KMS-11 (cell line): ENCODE results near the gene PRKAA1.
A peak's percentile ranks its signal among the peaks of the same experiment; 100 is the strongest.

Experiments used
- H2AFZ ChIP-seq: fragments of 200-600 bp; sonication (generic); 2 replicates; pipeline ENCODE4 v1.6.1; 2016; ENCODE audit warnings: antibody characterized with exemption, mixed run types, low read depth
- H3K27ac ChIP-seq: fragments of 200-600 bp; sonication (generic); 2 replicates; pipeline ENCODE4 v1.6.1; 2016; ENCODE audit warnings: mild to moderate bottlenecking, mixed run types
- H3K27me3 ChIP-seq: fragments of 200-600 bp; sonication (generic); 2 replicates; pipeline ENCODE4 v1.6.1; 2017; ENCODE audit warnings: mild to moderate bottlenecking, low read depth, mixed run types, moderate library complexity; ENCODE audit not compliant: insufficient read depth
- H3K36me3 ChIP-seq: fragments of 200-600 bp; sonication (generic); 2 replicates; pipeline ENCODE4 v1.6.1; 2017; ENCODE audit warnings: mild to moderate bottlenecking, mixed run types; ENCODE audit not compliant: insufficient read depth
- H3K4me1 ChIP-seq: fragments of 200-600 bp; sonication (generic); 2 replicates; pipeline ENCODE4 v1.6.1; 2016; ENCODE audit warnings: mild to moderate bottlenecking, low read depth, mixed run types; ENCODE audit not compliant: poor library complexity, severe bottlenecking
- H3K4me2 ChIP-seq: fragments of 200-600 bp; sonication (generic); 2 replicates; pipeline ENCODE4 v1.7.0; 2016; ENCODE audit warnings: mild to moderate bottlenecking, mixed run types
- H3K4me3 ChIP-seq: fragments of 200-600 bp; sonication (generic); IDR thresholded peaks from 2 replicates; pipeline ENCODE4 v1.6.1; 2017; ENCODE audit warnings: low read depth, low read length, mixed read lengths; ENCODE audit not compliant: insufficient read depth
- H3K79me2 ChIP-seq: fragments of 200-600 bp; sonication (generic); 2 replicates; pipeline ENCODE4 v1.6.1; 2016; ENCODE audit warnings: low read depth, mixed run types; ENCODE audit not compliant: insufficient read depth
- H3K9ac ChIP-seq: fragments of 200-600 bp; sonication (generic); 2 replicates; pipeline ENCODE4 v1.6.1; 2016; ENCODE audit warnings: mild to moderate bottlenecking, mixed run types
- H4K20me1 ChIP-seq: fragments of 200-600 bp; sonication (generic); 2 replicates; pipeline ENCODE4 v1.6.1; 2016; ENCODE audit warnings: mild to moderate bottlenecking, mixed run types; ENCODE audit not compliant: insufficient read depth
- TF ChIP-seq, protein P1 (sequence below): fragments of 200-600 bp; sonication (generic); conservative IDR thresholded peaks from 2 replicates; pipeline ENCODE4 v1.6.1; 2017; ENCODE audit warnings: low read depth, mild to moderate bottlenecking, antibody characterized with exemption, low read length, moderate library complexity, mixed read lengths

Gene PRKAA1

DNA sequence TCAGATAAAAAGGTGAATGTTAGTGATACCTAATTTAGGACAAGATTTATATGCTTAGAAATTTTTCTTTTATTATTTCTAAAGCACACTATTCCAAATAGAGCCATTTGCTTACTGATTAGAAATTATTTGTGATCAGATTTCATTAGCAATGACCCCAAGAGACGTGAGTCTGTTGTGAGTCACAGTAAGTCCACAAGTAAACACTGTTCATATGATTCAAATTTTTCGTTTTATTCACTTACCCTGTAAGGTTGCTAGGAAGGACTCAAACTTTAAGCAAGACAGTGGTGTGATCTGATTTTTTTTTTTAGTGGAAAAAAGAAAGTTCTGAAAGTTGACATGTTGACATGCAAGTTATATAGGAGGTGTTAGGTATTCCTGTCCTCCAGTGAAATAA is 44.2 kb upstream of the PRKAA1 start:
- H3K4me1 ChIP-seq = peaks cover 5% of the 10 kb centered on the region
- no peak overlapping the region; the same call in 1 of the 2 replicates for H3K4me2 ChIP-seq
- H4K20me1 ChIP-seq = no peaks in the 10 kb centered on the region
- no peaks in the 10 kb centered on the region for H3K79me2 ChIP-seq
- H2AFZ ChIP-seq = no peak overlapping the region
- no peak overlapping the region for H3K27ac ChIP-seq
- H3K27me3 ChIP-seq = no peaks in the 10 kb centered on the region
- H3K4me3 ChIP-seq = no peak overlapping the region
- H3K36me3 ChIP-seq = no peaks in the 10 kb centered on the region
- H3K9ac ChIP-seq = no peak overlapping the region
- TF ChIP-seq, protein P1, sequence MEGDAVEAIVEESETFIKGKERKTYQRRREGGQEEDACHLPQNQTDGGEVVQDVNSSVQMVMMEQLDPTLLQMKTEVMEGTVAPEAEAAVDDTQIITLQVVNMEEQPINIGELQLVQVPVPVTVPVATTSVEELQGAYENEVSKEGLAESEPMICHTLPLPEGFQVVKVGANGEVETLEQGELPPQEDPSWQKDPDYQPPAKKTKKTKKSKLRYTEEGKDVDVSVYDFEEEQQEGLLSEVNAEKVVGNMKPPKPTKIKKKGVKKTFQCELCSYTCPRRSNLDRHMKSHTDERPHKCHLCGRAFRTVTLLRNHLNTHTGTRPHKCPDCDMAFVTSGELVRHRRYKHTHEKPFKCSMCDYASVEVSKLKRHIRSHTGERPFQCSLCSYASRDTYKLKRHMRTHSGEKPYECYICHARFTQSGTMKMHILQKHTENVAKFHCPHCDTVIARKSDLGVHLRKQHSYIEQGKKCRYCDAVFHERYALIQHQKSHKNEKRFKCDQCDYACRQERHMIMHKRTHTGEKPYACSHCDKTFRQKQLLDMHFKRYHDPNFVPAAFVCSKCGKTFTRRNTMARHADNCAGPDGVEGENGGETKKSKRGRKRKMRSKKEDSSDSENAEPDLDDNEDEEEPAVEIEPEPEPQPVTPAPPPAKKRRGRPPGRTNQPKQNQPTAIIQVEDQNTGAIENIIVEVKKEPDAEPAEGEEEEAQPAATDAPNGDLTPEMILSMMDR = no peak

DNA sequence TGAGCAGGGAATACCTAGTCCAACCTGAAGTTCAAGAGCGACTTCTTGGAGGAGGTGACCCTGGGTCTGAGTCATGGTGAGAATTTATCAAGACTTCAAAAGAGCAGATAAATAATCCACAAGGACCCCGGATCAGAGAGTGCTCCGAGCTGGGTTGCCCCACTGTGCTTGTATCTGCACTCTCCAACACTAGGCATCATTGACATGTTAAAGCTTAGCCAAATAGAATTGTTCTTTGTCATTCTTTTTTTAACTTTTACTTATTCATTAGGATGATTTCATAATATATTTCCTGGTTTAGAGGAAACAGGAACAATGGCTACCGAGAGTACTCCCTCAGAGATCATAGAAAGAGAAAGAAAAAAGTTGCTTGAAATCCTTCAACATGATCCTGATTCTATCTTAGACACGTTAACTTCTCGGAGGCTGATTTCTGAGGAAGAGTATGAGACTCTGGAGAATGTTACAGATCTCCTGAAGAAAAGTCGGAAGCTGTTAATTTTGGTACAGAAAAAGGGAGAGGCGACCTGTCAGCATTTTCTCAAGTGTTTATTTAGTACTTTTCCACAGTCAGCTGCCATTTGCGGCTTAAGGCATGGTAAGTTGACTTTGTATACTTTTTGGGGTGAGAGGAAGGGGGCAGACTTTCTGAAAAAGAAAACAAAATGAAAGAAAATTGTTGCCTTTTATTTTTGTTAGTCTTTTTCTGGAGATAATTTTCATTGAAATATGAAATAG is 43.1 kb upstream of the PRKAA1 start, which contains the start of gene CARD6:
Gene CARD6, plus strand, starts transcription at position 300 of the 738 bp plus-strand sequence. Its CDS starts 16 bp downstream, at position 316.
- H4K20me1 ChIP-seq = no peaks in the 10 kb centered on the region
- peak within 1 kb of the TSS; percentile 66 for H2AFZ ChIP-seq
- H3K79me2 ChIP-seq = no peaks in the 10 kb centered on the region
- H3K27me3 ChIP-seq = no peaks in the 10 kb centered on the region
- no peak within 1 kb of the TSS for H3K4me3 ChIP-seq
- peak within 1 kb of the TSS; percentile 49 for H3K9ac ChIP-seq
- TF ChIP-seq, protein P1 = 0 out of 2 replicates have a peak, but pooled peaks have one; percentile 15
- H3K36me3 ChIP-seq = no peaks in the 10 kb centered on the region
- H3K4me2 ChIP-seq = peak within 1 kb of the TSS; percentile 79
- peak within 1 kb of the TSS; percentile 38; the same call in 1 of the 2 replicates for H3K27ac ChIP-seq
- peaks cover 5% of the 10 kb centered on the region for H3K4me1 ChIP-seq

DNA sequence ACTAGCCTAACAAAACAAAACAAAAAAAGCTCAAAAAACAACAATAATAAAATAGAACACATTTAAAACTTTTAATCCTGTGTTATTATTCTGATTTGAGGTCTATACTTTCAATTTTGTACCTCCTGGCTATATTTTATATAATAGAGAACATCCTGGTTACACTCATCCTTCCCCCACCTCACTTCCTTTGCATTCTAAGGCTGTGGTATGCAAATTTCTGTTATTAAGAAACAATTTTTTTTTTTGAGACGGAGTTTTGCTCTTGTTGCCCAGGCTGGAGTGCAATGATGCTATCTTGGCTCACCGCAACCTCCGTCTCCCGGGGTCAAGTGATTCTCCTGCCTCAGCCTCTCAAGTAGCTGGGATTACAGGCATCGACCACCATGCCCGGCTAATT is 39.9 kb upstream of the PRKAA1 start:
- Histone ChIP-seq H3K36me3 (peaks cover 17% of the 10 kb centered on the region), H4K20me1 (peaks cover 7% of the 10 kb centered on the region), H3K27ac (no peak overlapping the region), H3K4me3 (no peak overlapping the region), H3K27me3 (no peaks in the 10 kb centered on the region), H3K4me2 (no peak overlapping the region), H3K4me1 (peaks cover 17% of the 10 kb centered on the region), H3K79me2 (peaks cover 20% of the 10 kb centered on the region), H2AFZ (no peak overlapping the region), H3K9ac (no peak overlapping the region)
- TF ChIP-seq, protein P1 = no peak

DNA sequence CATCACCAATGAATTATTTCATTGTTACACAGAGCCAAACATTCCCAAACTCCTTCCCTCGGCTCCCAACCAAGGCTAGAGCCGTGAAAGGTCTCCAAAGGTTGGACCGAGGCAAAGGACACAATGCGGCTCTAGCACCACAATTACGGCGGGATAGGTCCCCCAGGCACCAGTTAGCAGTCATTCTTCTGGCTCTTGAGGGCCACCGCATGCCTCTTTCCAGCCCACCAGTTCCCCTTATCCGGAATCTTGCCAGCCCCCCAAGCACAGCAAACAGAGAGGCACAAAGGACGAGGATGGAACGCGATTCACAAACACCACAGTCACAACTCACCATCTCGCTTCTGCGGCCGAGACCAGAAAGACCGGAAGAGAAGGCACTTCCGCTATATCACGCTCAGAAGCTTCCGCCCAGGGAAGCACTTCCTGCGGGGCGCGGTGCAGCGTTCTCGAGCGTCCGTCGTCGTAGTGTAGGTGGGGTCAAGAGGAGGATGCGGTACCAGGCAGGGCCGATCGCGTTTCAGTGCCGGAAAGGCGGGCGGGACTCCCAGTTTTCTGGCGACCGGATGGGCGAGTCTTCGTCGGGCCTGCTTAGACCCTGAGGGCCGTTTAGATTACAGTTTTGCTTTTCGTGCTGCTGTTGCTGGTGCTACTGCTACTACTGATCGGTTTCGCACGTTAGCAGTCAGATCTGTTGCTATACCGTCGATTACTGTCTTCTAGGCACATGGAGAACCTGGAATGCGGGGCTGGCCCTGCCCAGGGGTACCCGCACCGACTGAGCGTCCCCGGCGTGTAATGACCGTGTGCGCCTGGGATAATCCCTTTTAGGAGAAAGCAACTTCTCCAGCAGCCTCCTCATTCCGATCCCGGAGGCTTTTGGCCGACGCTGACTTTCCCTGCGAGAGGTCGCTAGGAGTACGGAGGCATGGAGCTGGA is 36.9 kb upstream of the PRKAA1 start, which contains the start of gene RPL37:
Gene RPL37, minus strand, starts transcription at position 374 of the 939 bp plus-strand sequence. Its CDS starts 37 bp downstream, at position 337.
- peak within 1 kb of the TSS; percentile 97 for H3K4me2 ChIP-seq
- TF ChIP-seq, protein P1 = no peak
- peak within 1 kb of the TSS; percentile 100 for H3K9ac ChIP-seq
- H3K36me3 ChIP-seq = peaks cover 38% of the 10 kb centered on the region
- peaks cover 42% of the 10 kb centered on the region for H3K79me2 ChIP-seq
- peak within 1 kb of the TSS; percentile 96 for H3K27ac ChIP-seq
- peak within 1 kb of the TSS; percentile 86 for H2AFZ ChIP-seq
- peaks cover 38% of the 10 kb centered on the region for H3K4me1 ChIP-seq
- peaks cover 26% of the 10 kb centered on the region for H4K20me1 ChIP-seq
- H3K4me3 ChIP-seq = no peak within 1 kb of the TSS
- no peaks in the 10 kb centered on the region for H3K27me3 ChIP-seq
